ENCODE data around the gene SLC7A5.

Gene SLC7A5

GRCh38 chr16:87855852-87856715 lies 13.2 kb downstream of the SLC7A5 start:
- no peak for DNase-seq (ENCODE audit: low read depth in 1 of 2, low spot score in 1 of 2)
- Histone ChIP-seq H3K27ac (replicated peaks) (no peak overlapping the region), H3K27me3 (ENCODE audit: insufficient read depth, poor library complexity, severe bottlenecking) (no peaks in the 10 kb centered on the region), H3K4me3 (replicated peaks; ENCODE audit: insufficient read depth, low read length) (no peak overlapping the region)
- peak; percentile 51; the same call in 1 of the 2 replicates for TF ChIP-seq SPI1 (IDR thresholded peaks at IDR 0.05; ENCODE audit: borderline replicate concordance, low read depth)
- TF ChIP-seq CTCF (IDR thresholded peaks at IDR 0.05; ENCODE audit: insufficient read depth, low read length), result no peak

GRCh38 chr16:87854907-87855683 lies 14.2 kb downstream of the SLC7A5 start:
- Histone ChIP-seq H3K27me3 (ENCODE audit: insufficient read depth, poor library complexity, severe bottlenecking) (no peaks in the 10 kb centered on the region), H3K4me3 (replicated peaks; ENCODE audit: insufficient read depth, low read length) (no peak overlapping the region), H3K27ac (replicated peaks) (no peak overlapping the region)
- TF ChIP-seq POLR2AphosphoS5 (IDR thresholded peaks at IDR 0.05; ENCODE audit: low read depth), result no peak
- no peak for TF ChIP-seq REST (IDR thresholded peaks at IDR 0.05; ENCODE audit: insufficient replicate concordance, low read depth)
- no peak for TF ChIP-seq SPI1 (IDR thresholded peaks at IDR 0.05; ENCODE audit: borderline replicate concordance, low read depth)
- TF ChIP-seq GABPA (IDR thresholded peaks at IDR 0.05; ENCODE audit: low read depth), result no peak
- no peak for TF ChIP-seq CTCF (IDR thresholded peaks at IDR 0.05; ENCODE audit: insufficient read depth, low read length)
- DNase-seq (ENCODE audit: low read depth in 1 of 2, low spot score in 1 of 2), result no peak

- Histone ChIP-seq H3K4me3 (replicated peaks; ENCODE audit: insufficient read depth, low read length) (no peak overlapping the region), H3K27me3 (ENCODE audit: insufficient read depth, poor library complexity, severe bottlenecking) (no peaks in the 10 kb centered on the region), H3K27ac (replicated peaks) (no peak overlapping the region)
- no peak for DNase-seq (ENCODE audit: low read depth in 1 of 2, low spot score in 1 of 2)
- no peak for TF ChIP-seq CTCF (IDR thresholded peaks at IDR 0.05; ENCODE audit: insufficient read depth, low read length)
- TF ChIP-seq POLR2AphosphoS5 (IDR thresholded peaks at IDR 0.05; ENCODE audit: low read depth), result no peak
- TF ChIP-seq SPI1 (IDR thresholded peaks at IDR 0.05; ENCODE audit: borderline replicate concordance, low read depth), result no peak
- no peak for TF ChIP-seq GABPA (IDR thresholded peaks at IDR 0.05; ENCODE audit: low read depth)
- no peak for TF ChIP-seq REST (IDR thresholded peaks at IDR 0.05; ENCODE audit: insufficient replicate concordance, low read depth)
Measured at GRCh38 chr16:87854053-87854906, 15.0 kb downstream of the SLC7A5 start.

Measured in HL-60 (cell line).